GM21360 (cell line): ENCODE measurements around the gene S100A16.
"Not testable (repeated sequence)": the region's sequence is repeated elsewhere in the genome, so short reads cannot be mapped to it uniquely, and the experiment has no call there.

Experiments
- ATAC-seq: cut with Tn5 transposase; IDR thresholded peaks from one replicate; pipeline ENCODE4 v1.9.1; 2021; ENCODE audit warnings: mild to moderate bottlenecking, moderate library complexity; ENCODE audit not compliant: unreplicated experiment

Gene S100A16

GRCh38 chr1:153588033-153588432, 24.9 kb downstream of the S100A16 start:
- not testable (repeated sequence) for ATAC-seq

- no peak for ATAC-seq
Observed at GRCh38 chr1:153587314-153587713, 25.6 kb downstream of the S100A16 start.

DNA sequence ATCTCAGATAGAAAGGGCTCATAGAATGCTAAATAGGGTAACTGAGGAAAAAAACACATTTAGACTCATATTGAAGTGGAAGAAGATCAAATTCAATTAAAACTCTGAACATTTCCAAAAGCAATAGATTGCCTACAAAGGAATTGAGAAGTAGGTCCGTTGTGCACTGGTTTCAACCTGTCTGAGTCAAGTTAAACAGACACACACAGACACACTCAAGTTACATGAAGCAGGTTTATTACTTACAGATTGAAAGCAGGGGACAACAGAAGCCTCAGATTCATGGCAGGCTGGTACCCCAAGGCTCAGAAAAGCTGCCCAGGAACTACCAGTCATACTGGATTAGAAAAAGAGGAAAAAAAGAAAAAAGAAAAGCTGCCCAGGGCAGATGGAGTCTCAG, 26.6 kb downstream of the S100A16 start:
- ATAC-seq, result no peak

DNA sequence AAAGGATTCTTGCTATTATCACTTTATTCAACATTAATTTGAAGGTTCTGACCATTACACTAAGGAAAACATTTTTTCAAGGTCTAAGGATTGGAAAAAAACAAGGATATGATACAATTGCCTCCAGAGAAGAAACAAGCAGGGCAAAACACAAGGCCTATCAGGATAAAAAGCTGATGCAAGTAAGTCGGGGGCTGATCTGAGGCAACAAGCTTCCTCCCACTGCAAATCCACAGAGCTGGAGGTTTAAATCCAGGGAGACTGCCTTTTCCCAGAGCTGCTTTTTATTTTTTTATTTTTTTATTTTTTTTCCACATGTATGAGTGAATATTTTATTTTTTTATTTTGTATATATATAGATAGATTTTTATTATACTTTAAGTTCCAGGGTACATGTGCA, 27.9 kb downstream of the S100A16 start:
- no peak for ATAC-seq

GRCh38 chr1:153583976-153584375, 29.0 kb downstream of the S100A16 start:
- ATAC-seq, result no peak

- ATAC-seq, result not testable (repeated sequence)
Observed at GRCh38 chr1:153583514-153583913, 29.4 kb downstream of the S100A16 start.

DNA sequence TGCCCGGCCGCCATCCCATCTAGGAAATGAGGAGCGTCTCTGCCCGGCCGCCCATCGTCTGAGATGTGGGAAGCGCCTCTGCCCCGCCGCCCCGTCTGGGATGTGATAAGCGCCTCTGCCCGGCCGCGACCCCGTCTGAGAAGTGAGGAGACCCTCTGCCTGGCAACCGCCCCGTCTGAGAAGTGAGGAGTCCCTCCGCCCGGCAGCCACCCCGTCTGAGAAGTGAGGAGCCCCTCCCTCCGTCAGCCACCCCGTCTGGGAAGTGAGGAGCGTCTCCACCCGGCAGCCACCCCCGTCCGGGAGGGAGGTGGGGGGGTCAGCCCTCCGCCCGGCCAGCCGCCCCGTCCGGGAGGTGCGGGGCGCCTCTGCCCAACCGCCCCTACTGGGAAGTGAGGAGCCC, 30.1 kb downstream of the S100A16 start:
- ATAC-seq, result not testable (repeated sequence)

DNA sequence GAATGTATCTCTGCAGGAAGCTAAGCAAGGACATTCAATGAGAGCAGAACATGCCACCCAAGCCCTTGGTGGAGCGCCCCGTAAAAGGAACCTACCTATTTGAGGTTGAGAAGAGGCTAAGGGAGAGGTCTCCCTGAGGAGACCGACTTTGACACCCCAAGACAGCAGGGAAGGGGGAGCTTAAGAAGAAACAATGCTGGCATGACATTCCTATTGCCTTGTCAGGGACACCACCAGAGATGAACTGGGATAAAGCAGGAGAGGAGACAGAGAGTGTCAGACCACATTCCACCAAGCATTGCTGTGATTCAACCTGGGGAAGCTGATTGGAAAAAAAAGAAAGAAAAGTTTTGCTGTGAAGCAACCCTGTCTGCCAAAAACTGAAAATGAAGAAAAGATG, 34.0 kb downstream of the S100A16 start:
- ATAC-seq, result no peak

DNA sequence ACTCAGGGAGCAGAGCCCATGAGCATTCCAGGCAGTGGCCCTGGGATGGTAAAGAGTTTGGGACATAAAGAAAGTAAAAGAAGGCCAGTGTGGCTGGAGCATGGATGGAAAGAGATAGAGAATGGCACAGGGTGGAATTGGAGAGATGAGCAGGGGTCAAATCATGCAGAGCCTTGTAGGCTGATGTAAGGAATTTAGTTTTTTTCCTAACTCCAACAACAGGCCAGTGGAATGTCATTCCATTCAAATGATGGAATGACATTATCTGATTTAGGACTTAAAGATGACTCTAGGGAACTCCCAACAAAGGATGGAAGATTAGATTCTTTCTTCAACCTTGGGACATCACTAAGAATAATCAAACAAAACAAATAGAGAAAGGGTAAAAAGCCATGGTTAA, 34.4 kb downstream of the S100A16 start:
- no peak for ATAC-seq

DNA sequence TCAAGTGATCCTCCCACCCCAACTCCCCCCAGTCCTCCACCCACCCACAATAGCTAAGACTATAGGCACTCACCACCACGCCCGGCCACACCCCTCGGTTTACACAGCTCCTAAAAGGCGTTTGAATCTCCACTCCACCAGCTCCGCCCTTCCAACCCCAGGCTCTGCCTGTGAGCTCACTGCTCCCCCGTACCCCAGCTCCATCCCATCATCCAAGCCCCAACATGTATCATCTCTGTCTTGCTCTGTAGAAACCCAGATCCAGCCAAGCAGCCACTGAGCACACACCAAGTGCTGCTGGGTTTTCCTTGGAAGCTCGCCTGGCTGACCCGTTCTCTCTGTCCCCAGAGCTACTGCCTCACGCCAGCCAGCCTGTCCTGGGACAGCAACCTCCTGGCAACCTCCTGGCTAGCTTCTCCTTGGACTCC, 35.3 kb downstream of the S100A16 start:
- ATAC-seq, result no peak

DNA sequence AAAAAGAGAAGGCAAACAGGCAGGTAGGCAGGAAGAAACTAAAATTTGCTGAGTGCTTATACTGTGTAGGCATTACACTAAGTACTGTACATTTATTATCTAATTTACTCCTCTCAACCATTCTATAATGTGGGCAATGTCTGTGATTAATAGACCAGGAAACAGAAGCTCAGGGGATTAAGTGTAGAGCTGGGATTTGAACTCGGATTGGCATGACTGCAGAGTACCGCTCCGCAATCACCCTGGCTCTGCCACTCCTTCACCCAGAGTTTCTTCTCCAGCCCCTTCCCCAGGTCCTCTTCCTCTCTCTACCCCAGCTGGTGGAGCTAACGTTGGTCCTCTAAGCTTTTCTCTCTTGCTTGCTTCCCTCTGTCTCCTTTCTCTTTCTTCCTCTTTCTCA, 35.8 kb downstream of the S100A16 start:
- ATAC-seq, result no peak

GRCh38 chr1:153575497-153575896, 37.4 kb downstream of the S100A16 start:
- not testable (repeated sequence) for ATAC-seq

DNA sequence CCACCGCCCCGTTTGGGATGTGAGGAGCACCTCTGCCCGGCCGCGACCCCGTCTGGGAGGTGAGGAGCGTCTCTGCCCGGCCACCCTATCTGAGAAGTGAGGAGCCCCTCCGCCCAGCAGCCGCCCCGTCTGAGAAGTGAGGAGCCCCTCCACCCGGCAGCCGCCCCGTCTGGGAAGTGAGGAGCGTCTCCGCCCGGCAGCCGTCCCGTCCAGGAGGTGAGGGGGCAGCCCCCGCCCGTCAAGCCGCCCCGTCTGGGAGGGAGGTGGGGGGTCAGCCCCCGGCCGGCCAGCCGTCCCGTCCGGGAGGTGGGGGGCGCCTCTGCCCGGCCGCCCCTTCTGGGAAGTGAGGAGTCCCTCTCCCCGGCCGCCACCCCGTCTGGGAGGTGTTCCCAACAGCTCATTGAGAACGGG, 37.9 kb downstream of the S100A16 start:
- ATAC-seq, result not testable (repeated sequence)

DNA sequence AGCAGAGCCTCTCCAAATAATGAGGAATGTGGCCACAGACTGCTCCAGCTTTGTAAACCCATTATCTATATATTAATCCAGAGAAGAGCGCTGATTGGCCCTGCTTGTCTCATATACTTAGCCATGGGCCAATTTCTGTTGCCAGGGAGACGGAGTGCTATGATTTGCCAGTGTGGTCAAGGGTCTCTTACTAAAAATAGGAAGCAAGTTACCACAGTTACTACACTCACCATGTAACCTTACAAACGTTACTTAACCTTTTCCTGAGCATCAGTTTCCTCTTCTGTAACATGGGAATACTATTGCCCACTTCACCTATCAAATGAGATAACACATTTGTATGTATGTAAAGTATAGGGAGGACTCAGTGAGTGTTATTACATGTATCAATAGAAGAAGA, 39.6 kb downstream of the S100A16 start:
- ATAC-seq, result no peak

GRCh38 chr1:153572569-153573015, 40.3 kb downstream of the S100A16 start:
- peak; percentile 67 for ATAC-seq

GRCh38 chr1:153571706-153572105, 41.2 kb downstream of the S100A16 start:
- no peak for ATAC-seq

DNA sequence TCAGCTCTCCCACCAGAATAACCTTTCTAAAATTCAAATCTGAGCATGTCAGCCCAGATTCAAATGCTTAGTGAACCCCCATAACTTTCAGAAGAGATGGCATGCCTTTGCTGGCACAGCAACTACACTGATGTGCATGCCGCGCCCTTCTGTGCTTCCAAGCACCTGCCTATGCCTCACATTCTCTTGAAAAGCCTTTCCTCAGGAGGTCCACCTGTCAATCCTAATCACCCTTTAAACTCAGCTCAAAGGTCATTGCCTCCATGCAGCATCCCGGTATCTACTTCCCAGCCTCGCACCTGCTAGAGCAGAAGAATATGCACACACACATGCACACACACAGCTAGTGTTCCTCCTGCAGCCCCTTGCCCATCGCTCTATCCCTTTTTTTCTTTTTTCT, 42.1 kb downstream of the S100A16 start:
- ATAC-seq, result no peak

- ATAC-seq, result no peak
Observed at GRCh38 chr1:153569465-153569864, 43.5 kb downstream of the S100A16 start.

DNA sequence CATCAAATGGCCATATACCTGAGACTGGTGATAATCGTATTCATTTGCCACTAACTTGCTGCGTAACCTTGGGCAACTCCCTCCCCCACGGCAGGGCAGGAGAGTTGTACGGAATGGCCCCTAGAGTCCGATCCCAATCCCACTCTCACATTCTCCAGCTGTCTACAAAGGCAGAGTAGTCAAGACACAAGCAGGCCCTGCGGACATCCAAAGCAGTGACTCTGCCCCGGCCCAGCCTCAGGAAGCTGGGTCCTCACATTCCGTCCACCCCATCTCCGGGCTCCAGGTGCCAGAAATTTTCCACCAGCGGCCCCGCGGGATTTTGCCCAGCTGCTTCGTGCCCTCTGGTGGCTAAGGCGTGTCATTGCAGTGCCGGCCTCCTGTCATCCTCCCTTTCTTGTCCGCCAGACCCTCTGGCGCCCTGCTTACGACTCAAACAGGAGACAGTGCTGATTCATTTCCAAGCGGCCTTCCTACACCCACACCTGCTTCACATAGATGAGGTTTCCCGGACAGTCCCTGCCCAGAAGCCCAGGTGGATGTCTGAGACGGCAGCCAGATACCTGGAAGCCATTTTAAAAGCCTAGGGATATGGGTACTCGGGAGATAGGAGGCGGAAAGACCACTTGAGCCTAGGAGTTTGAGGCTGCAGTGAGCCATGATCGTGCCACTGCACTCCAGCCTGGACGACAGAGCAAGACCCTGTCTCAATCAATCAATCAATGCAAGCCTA, 44.4 kb downstream of the S100A16 start:
- no peak for ATAC-seq

DNA sequence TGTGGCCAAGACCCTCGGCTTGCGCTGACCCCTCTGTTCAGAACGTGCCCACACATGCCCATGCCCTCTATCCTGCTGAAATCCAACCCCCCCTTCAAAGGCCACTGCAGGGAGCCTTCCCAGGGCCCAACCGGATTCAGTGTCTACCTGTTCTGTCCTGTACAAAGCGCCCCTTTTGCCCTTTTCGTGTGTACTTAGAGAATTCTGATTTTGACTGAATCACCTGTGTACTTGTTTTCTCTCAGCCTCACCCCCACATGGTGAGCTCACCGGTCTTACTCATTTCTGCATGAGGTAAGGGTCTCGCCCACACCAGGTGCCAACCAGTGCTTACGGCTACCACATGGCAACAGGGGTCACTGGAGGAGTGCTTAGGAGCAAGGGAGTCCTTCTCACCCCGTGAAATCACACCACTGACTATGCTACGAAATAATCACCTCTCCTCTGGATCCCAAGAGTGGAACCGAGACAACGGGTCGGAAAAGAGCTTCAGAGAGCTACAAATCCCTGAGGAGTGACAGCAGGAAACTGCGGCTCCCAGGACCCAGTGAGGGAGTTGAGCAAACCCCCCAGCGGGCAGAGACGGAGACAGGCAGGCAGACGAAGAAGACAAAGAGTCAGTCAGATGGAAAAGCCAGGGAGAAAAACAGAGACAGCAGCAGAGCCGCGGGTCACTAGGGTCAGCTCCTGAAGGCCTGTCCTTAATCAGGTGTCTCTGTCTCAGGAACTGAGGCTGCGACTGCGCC, 45.1 kb downstream of the S100A16 start:
- no peak for ATAC-seq

DNA sequence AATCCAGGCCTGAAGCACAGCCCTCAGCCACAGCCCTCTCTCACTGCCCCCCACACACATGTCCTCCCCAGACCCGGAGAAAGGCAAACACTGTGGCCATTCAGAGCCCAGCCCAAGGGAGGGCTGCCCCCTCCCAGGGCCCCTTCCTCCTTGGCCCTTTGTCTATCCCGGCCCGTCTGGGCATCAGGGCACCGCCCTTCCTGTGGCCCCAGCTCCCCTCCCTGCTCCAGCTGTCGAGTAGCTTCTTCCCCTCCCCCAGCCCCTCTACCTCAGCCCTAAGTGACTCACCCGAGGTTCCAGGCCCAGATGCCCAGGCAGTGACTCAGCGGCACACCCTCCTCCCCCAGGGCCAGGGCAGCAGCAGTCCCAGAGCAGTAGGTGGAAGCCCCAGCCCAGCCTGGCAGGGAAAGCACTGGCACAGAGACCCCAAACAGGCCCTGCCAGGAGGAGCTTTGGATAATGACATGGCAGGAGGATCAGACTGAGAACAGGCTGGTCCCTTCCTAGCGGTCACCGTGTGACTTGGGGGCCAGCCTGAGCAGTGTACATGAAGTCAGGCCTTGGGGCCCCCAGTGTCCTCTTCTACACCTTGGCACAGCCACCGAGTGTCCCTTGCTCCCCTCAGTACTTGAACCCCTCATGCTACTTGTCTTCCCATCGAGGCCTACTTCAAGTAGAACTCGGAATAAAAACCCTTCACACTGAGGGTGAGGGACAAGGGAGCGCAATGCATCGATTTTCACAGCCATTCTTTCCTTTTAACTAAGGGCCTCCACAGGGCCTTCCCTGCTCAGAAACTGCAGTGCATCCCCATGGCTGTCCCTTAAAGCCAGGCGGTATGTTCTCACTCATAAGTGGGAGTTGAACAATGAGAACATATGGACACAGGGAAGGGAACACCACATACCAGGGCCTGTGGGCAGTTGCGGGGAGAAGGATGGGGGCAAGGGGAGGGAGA, 46.2 kb downstream of the S100A16 start:
- no peak for ATAC-seq
